Measurements from ENCODE around the gene ATXN7L3. TPM values are rescaled to one million over a fixed set of nuclear protein-coding genes. Genes with fewer than 3 reads are reported as not detected.
"Not testable (repeated sequence)": the region's sequence is repeated elsewhere in the genome, so short reads cannot be mapped to it uniquely, and the experiment has no call there.

Gene ATXN7L3
- total RNA-seq, result 26.6 TPM

DNA sequence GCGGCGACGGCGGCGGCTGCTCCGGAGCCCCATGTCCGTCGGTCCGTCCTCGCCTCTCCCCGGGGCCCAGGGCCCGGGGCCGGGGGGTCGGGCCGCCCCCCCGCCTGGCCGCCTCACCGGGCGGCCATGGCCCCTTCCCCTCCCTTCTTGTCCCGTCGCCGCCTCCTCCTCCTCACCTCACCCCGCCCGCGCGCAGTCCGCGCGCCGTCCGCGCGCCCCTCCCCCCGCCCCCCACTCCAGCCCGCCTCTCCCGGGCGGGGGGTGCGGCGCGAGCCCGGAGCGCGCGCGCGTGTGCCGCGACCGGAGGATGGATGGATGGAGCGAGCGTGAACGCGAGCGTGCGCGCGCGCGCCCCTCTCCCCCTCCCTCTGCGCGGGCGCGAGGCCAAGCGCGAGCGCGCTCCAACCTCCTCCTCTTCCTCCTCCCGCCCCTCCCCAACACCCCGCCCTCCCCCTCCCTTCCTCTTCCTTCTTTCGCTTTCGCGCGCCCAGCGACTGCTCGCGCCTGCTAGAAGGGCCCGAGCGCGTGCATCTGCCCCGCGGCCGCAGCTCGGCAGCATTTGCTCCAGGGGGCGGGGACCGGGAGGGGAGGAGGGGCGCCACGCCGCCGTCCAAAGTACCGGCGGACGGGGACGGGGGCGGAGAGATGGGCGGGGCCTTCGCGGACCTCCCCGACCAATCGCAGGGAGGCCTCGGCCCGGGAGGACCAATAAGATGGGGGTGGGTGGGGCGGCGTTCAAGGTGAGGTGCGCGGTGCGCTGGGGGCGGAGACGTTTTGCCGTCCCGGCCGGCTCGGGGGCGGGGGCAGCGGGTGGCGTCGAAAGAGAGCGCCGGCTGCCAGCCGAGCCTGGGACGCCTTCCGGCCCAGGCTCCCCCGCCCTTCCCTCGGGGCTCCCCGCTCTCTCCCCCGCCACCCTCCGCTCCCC lies at the start of gene ATXN7L3:
Gene ATXN7L3 (minus strand): TSS at position 332 of the 925 bp plus-strand sequence. CDS start 1,814 bp downstream, outside the sequence.
- DNase-seq (ENCODE audit: low spot score) (peak; percentile 99), ATAC-seq (peak; percentile 90)

DNA sequence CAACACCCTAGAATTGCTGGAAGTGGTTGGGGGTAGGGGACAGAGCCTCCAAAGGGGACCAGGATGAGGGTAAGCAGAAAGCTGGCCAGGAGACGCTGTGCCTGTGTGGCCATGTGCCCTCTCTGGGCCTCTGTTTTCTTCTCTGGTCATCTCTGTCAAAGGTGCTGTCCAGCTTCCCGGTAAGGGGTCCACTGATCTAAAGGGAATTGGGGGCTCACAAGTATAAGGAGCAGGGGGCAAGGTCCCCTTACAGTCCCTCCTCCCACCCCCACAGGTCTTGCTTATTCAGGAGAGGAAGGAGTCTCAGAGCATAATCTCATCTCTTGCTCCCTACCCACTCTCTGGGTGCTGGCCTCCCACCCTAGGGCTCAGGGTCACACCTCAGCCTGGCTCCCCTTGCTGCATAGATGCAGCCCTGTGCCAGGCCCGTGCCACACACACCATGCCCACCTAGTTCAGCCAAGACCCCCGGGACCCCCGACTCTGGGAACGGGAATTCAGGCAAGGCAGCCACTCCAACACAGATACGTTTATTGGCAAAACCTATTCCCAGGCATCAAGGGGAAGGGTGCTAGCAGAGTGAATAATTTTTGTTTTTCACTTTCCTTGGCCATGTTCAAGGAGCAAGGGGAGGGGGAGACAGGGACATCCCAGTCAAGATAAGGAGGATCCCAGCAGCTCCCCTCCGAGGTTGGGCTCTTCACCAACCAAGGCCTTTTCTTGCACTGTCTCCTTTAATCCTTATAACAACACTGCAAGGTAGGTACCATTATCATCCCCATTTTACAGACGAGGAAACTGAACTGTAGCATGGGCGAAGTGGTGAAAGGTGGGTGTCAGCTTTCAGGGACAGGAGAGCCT lies 48.4 kb upstream of the ATXN7L3 start:
- no peak for DNase-seq (ENCODE audit: low spot score)
- no peak for ATAC-seq

GRCh38 chr17:44247440-44247841 lies 47.8 kb upstream of the ATXN7L3 start:
- peak; percentile 89 for DNase-seq (ENCODE audit: low spot score)
- peak; percentile 92 for ATAC-seq

- DNase-seq (ENCODE audit: low spot score) (no peak), ATAC-seq (no peak)
Observed at GRCh38 chr17:44241106-44241624, 41.5 kb upstream of the ATXN7L3 start.

DNA sequence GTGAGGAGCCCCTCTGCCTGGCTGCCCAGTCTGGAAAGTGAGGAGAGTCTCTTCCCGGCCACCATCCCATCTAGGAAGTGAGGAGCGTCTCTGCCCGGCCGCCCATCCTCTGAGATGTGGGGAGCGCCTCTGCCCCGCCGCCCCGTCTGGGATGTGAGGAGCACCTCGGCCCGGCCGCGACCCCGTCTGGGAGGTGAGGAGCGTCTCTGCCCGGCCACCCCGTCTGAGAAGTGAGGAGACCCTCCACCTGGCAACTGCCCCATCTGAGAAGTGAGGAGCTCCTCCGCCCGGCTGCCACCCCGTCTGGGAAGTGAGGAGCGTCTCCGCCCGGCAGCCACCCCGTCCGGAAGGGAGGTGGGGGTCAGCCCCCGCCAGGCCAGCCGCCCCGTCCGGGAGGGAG lies 38.2 kb upstream of the ATXN7L3 start:
- not testable (repeated sequence) for DNase-seq (ENCODE audit: low spot score); ATAC-seq

- ATAC-seq (no peak), DNase-seq (ENCODE audit: low spot score) (no peak)
Observed at GRCh38 chr17:44236444-44236991, 36.8 kb upstream of the ATXN7L3 start.

DNA sequence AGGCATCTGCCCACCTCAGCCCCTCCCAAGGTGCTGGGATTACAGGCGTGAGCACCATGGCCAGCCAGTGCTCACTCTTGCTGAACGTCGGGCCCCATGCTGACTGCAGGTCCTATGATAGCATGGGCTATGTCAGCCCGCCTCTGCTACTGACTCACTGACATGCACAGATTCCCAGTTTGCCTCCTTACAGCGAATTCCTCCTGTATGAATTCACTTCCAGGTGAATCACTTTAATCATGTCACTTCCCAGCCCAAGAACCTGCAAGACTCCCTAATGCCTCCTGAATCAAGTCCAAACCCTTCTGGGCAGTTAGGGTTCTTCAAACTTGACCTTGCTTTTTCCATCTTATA lies 35.9 kb upstream of the ATXN7L3 start:
- ATAC-seq (no peak), DNase-seq (ENCODE audit: low spot score) (no peak)

DNA sequence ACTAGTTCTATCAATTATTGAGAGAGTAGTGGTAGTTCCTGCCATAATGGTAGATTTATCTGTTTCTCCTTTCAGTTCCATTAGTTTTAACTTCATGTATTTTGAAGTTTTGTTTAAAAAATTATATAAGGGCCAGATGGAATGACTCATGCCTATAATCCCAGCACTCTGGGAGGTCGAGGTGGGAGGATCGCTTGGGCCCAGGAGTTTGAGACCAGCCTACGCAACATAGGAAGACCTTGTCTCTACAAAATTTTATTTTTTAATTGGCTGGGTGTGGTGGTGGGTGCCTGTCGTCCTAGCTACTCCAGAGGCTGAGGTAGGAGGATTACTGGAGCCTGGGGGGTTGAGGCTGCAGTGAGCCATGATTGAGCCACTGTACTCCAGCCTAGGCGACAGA lies 33.9 kb upstream of the ATXN7L3 start:
- ATAC-seq (no peak), DNase-seq (ENCODE audit: low spot score) (no peak)

DNA sequence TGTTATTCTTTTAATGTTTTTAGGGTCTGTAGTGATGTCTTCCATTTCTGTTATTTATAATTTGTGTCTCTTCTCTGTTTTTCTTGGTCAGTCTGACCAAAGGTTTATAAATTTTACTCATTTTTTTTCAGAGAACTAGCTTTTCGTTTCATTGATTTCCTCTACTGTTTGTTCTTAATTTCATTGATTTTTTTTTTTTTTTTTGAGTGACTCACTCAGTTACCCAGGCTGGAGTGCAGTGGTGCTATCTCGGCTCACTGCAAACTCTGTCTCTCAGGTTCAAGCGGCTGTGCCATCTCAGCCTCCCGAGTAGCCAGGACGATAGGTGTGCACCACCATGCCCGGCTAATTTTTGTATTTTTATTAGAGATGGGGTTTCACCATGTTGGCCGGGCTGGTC lies 32.4 kb upstream of the ATXN7L3 start:
- ATAC-seq (no peak), DNase-seq (ENCODE audit: low spot score) (no peak)

GRCh38 chr17:44230140-44230539 lies 30.5 kb upstream of the ATXN7L3 start:
- ATAC-seq, result no peak
- no peak for DNase-seq (ENCODE audit: low spot score)

- DNase-seq (ENCODE audit: low spot score), result no peak
Observed at GRCh38 chr17:44229090-44229489, 29.4 kb upstream of the ATXN7L3 start.

GRCh38 chr17:44223541-44224071 lies 23.9 kb upstream of the ATXN7L3 start:
- DNase-seq (ENCODE audit: low spot score) (peak; percentile 84), ATAC-seq (peak; percentile 1)

More at GRCh38 chr17:44229090-44229489, 29.4 kb upstream of the ATXN7L3 start:
- ATAC-seq, result no peak

DNA sequence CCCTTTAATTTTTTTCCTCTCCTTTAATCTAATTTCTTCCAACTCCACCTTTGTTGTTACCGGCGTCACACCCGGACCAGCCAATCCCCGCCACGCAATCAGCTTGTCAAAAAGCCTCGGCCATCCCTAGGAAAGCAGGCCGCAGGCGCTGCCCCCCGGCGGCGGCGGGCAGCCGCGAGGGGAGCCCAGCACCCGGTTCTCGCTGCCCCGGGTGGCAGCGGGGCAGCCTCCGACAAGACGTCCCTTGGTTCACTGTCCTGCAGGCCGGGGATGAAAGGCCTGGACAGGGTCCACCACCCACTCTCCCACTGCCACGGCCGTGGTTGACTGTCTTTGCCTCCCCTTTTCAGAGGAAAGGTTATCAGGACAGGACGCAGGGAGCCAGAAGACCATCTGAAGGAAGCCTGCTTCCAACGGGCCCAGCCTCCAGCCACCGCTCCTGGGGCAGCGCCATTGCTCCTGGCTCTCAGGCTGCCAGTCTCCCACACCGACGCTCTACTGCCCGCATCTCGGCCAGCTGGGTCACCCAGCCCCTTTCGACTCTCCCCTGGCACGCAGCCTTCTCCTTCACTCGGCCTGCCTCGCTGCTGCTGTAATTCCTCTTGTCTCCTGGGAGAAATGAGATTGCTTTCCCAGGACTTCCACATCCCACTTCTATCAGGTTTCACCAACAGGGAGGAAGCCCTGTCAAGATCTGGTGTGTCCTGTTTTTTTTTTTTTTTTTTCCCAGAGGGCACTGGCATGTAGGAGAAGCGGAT lies 22.6 kb upstream of the ATXN7L3 start:
- peak; percentile 84 for DNase-seq (ENCODE audit: low spot score)
- peak; percentile 24 for ATAC-seq

GRCh38 chr17:44221862-44222111 lies 22.1 kb upstream of the ATXN7L3 start:
- ATAC-seq (no peak), DNase-seq (ENCODE audit: low spot score) (no peak)

DNA sequence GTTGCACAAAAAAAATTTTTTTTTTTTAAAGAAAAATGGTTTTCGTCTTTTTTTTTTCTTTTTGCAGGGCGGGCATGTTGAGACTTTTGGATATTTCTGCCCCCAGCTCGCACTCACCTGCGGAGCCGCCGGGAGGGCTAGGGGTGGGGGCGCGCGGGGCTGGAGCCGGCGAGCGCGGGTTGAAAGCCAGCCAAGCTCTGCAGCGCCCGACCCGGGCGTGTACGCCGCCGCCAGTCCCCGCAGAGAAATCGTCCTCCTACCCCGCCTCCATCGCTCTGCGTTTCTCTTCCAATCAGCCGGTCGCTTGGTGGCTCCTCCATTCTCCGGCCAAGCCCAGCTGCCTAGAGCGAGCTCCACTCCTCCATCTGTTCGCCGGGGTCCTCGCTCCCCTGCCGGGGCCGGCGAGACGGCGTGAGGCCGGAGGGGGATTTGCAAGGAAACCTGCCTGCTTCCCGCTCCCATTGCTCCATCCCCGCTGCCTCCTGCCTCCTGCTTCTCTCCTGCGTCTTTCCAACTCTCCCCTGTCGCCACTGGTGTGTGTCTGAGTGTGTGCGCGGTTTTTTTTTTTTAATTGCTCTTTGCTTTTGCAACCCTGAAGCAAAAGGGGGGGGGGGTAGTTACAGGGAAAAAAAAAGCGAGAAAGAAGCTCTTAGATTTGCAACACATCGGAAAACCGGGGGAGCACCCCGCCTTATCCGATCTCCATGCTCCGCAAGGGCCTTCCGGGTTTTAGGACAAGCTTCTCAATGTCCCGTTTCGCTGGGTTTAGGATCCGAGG lies 21.6 kb upstream of the ATXN7L3 start:
- DNase-seq (ENCODE audit: low spot score) (peak; percentile 86), ATAC-seq (peak; percentile 49)

- DNase-seq (ENCODE audit: low spot score), result peak; percentile 61
- ATAC-seq, result peak; percentile 30
Observed at GRCh38 chr17:44220213-44221083, 20.8 kb upstream of the ATXN7L3 start.

GRCh38 chr17:44219616-44220212 lies 20.0 kb upstream of the ATXN7L3 start, which contains the start of gene UBTF:
TSS of gene UBTF (minus strand) at chr17:44219675. CDS start at chr17:44218229, 1,446 bp downstream.
- DNase-seq (ENCODE audit: low spot score) (peak; percentile 68), ATAC-seq (peak; percentile 15)

DNA sequence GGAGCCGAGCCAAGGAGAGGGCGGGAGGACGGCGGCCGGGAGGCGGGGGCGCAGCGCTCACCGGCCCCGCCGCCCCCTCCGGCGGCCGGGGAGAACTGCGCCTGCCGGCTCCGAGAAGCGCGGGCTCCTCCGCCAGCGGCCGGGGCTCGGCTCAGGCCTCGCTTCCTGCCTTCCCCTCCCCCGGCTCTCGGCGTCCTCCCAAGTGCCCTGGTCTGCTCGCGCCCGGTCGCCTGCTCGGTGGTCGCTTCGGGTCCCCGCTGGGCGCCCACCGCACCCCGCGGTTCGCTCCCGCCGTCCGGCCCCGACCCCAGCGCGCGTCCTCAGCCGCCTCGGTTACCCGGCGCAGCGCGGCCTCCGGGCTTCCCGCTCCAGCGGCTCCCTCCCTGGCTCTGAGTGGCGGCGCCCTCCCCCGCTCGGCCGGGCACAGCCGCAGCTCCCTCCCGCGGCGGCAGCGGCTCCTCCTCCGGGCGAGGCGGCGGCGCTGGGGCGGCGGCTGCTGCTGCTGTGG lies 19.5 kb upstream of the ATXN7L3 start:
- DNase-seq (ENCODE audit: low spot score), result peak; percentile 76
- peak; percentile 40 for ATAC-seq
